Left kidney (tissue), 2 donors: ENCODE results near the gene RAB7B. TPM values are rescaled to one million over a fixed set of nuclear protein-coding genes. Genes with fewer than 3 reads are reported as not detected.

ENCODE experiments used
- DNase-seq: peaks from one replicate; pipeline ENCODE4 v3.0.0-alpha.2; 2013
- polyA plus RNA-seq: library from polyadenylated mRNA; unstranded; fragments of 120-200 nt; gene quantifications from one replicate; pipeline ENCODE4 v1.2.1, GENCODE V29; 2013; ENCODE audit not compliant: insufficient read length

The RAB7B gene
- polyA plus RNA-seq, 1 donor = 2.3 TPM

GRCh38 chr1:205948886-205949285, 54.3 kb downstream of the RAB7B start:
- no peak for DNase-seq

DNA sequence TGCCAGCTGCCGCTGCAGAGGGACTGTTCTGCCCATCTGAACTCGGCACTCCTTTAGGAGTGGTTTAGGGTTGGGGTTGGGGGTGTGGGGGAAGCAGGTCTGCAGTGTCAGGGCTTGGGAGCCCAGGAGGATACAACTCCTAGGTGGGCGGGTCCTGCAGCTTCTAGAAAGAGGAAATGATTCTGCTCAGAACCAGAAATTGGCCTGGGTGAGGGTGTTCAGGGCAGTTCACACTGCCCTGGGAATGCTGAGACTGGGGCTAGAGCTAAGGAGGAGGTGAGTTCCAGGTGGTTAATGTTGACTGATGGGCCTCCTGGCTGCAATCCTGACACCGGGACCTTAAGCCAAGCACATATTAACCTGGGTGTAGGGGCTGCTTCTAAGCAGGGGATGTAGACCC, 55.2 kb downstream of the RAB7B start:
- DNase-seq = no peak

GRCh38 chr1:205947024-205947423, 56.2 kb downstream of the RAB7B start:
- no peak for DNase-seq

GRCh38 chr1:205945069-205945468, 58.1 kb downstream of the RAB7B start:
- DNase-seq = no peak

DNA sequence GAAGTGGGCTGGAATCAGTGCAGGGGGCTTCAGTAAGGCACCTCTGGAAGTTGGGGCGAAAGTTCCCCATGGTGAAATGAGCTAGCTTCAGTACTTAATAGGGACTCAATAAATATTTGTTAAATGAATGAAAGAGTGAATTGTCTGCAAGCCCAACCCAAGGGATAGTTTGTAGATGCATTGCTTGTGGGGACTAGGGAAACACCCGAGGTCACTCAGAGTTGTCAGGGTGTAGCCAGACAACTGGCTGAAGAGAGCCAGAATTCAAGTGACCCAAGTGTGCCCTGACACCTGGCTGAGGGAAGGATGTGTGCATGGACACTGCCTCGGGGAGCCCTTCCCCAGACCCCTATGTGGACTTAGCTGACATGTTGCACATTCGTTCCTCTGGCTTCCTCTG, 58.7 kb downstream of the RAB7B start:
- DNase-seq = no peak

DNA sequence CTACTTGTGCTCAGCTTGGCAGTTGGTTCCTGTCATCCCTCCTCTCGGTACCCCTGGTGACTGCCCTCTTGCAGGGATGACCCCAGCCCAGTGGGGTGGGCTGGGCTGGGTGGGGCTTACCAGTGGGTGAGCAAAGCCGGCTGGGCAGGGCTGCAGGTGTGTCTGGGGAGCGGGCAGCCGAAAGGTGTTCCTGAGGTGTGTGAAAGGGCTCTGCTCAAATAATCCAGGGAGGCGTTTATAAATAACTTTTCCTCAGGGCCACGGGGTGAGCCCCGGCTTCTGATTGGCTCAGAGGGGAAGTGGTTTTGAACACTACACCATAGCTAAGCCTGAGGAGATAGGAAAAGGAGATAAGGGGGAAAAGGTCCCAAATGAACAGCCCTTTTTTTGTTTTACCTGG, 60.0 kb downstream of the RAB7B start, which contains the start of gene SLC26A9:
Gene SLC26A9 (minus strand): TSS at position 212 of the 400 bp plus-strand sequence. CDS start 7,636 bp downstream, outside the sequence.
- no peak for DNase-seq

DNA sequence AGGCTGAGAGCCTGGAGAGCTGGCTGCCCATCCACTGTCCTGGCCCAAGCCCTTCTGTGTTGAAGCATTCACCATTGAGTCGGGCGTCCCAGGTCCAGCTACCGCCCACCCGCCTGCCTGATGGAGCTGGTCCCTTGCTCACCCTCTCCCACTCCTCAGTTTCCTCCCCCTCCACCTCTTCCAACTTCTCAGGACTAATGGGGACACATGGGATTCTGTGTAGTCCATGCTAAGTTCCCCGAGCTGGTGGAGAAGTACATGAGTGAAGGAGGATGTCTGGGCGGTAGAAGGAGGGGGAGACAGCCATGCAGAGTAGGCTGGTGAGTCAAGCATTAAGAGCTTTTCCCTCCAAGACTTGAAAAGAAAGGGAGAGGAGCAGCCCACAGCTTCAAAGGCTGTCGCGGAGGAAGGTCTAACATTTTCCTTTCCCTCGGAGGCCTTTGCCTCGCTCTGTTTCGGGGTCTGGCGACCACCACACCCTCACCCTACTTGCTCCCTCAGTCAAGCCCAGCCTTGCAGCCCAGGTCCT, 60.5 kb downstream of the RAB7B start:
- DNase-seq = no peak

- DNase-seq = no peak
Observed at GRCh38 chr1:205940710-205941109, 62.5 kb downstream of the RAB7B start.

GRCh38 chr1:205939690-205940330, 63.4 kb downstream of the RAB7B start:
- no peak for DNase-seq

DNA sequence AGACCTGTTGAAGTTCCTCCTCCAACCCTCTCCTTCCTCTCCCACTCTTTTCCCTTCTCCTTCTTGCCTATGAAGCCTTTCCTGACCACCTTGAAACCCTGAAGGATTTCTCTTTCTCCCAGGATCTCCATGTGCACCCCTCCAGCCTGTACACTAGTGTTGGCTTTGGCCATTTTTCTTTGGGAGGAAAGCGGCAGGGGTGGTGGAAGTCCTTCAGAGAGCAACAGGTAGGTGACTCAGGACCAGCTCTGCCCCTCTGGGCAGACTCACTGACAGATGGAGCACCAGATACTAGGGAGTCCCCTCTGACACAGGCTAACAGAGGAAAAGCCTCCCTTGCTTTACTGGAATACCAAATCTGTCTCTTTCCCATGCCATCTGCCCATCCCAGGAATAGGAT, 64.5 kb downstream of the RAB7B start:
- no peak for DNase-seq

DNA sequence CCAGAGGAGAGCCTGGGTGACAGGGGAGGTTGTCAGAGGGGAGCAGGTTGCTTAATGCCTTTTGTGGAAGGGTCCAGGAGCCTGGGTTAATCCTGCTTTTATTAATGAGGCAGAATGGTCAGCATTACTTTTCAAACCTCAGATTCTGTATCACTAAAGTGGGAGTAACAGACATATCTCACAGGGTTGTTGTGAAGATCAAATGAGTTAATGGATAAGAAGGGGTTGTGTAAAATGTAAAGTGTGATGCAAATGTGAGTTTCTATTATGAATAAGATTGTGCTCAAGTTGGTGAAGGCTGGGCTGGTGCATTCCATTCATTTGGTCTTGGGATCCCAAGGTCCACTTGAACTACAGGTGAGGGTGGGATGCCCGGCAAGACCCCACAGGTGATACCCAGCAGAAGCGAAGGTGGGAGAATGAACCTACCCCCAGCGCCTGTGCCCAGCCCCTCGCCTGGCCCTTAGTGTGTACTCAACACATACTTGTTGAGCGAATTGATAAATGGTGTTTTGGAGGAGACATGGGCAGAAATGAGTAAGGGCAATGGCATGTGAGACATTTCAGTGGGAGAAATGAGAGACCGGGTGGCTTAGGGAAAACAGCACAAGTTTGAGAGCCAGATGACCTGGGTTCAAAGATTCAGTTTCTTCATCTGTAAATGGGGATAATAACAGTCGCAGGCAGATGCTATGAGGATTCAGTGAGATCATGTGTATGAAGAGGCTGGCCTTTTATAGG, 66.2 kb downstream of the RAB7B start:
- no peak for DNase-seq

DNA sequence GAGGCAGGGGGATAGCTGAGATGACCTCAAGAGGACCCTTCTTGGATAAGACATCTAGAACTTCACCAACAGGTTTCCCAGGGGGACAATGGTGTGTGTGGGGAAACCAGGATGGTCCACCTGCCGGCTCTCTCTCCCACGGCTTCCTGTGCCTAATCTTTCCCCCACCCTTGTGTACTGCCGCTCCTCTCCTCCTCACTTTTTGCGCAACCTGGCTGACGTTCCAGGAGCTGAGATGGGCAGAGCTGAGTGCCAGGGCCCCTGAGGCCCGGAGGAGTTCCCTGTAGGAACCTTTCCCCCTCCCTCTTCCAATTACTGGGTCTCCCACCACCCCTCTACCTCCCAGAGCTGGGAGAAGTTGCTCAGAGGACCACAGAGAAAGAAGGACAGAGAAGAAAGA, 66.9 kb downstream of the RAB7B start:
- DNase-seq = no peak

DNA sequence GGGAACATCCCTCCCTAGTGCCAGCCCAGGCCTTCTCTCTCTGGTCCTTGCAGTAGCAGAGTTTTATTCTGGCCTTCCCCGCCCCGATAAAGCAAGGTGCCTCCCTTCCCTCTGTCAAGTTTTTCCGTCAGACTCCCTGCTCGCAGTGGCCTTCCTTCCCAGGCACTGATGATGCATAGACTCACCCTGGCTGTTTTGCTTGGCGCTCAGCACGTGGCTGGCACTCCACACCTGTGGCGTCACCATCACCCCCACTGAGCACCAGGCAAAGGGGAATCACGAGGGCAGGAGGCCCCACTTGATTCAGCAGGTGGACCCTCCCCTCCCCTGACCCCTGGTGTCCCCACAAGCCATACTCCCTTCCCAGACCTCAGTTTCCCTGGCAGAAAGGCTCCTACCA, 67.3 kb downstream of the RAB7B start:
- DNase-seq = no peak

DNA sequence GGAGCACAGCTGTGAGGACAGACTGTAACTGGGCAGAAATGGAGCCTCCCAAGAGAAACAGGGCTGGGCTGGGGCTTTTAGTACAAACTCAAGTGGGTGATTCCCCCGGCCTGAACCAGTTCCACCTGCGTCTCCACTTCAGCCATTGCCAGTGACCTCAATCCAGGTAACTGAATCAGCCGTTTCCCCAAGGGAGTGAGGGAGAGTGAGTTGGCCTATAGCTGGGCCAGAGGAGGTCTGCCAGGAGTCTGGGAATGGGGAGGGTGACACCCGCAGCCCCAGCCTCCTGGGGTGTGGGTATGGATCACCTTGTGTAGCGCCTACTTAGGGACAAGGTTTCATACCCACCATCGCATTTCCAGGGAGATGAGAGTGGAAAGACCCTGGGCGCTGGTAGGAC, 68.4 kb downstream of the RAB7B start:
- DNase-seq = no peak

DNA sequence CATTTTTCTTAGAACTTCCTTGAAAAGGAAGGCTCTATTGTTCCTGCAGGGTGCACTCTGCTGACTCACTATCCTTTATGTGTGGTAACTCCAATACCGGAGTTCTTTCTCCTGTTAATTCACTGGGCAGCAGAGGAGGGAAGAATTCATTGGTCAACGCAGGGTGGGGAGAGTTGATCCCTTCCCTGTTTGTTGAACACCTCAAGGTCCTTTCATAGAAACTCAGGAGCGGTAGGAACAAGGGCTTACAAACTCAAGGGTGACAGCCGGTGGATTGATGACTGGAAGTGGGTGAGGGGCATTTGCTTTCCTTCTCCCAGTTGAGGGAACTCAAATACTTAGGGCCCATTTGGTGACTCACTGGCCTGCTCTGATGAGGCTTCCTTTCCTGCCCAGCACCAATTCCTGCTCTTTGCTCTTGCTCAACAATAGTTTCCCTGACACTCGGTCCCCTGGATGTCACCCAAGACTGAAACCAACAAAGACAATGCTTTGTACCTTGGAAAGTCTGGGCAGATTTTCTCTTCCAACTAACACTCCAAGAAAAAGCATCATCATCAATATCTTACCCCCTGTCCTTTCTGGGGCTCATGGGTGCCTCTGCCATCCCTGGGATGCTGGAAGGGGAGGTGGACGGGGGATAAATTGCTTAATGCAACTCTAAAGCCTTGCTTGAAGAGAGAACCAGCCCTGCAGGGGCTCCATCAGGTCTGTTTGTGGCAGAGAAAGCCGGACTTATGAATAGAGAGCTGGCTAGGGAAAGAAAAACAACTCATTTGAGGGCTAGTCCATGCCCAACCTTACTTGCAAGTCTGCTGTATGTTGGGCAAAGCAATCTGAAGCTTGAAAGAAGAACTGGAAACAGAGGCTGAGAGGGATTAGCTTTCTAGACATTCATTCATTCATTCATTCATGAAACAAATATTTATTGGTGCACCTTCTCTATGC, 69.2 kb downstream of the RAB7B start:
- no peak for DNase-seq

GRCh38 chr1:205932776-205933175, 70.4 kb downstream of the RAB7B start:
- DNase-seq = no peak

DNA sequence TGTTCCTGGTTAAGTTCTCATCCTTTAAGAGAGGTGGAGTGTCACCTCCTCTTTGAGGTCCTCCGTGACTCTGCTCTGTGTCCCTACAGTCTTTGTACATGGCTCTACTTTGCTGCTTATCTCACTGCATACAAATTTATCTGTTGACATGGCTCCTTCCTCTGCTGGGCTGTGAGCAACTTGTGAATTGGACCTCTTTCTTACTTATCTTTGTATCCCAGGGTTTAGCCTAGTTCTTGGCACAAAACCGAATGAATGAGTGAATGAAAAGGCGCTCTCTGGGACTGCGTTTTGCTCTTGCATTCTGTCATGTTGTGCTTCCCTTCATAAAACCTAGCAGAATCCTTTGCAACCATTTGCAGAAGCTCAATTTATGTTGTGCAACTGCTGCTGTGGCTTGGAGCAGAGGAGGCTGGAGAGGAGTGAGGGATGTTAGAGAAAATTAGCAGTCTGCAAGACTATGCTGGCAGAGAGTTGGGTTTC, 72.4 kb downstream of the RAB7B start:
- DNase-seq = no peak

DNA sequence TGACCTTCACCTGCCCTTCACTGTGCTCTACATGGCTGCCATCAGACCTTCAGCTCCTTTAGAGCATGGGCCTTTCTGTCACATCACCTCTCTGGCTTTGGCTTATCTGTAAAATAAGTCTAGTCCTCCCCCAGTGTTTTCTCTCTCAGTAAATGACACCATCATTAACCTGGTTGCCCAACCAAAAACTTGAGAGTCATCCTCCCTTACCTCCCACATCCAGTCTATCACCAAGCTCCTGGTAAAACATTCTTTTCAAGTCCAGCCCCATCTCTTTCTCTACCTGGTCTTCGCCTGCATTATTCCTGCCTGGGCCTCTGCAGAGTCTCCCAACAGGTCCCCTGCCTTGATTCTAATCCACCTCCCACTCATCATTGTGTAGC, 73.0 kb downstream of the RAB7B start:
- DNase-seq = no peak

DNA sequence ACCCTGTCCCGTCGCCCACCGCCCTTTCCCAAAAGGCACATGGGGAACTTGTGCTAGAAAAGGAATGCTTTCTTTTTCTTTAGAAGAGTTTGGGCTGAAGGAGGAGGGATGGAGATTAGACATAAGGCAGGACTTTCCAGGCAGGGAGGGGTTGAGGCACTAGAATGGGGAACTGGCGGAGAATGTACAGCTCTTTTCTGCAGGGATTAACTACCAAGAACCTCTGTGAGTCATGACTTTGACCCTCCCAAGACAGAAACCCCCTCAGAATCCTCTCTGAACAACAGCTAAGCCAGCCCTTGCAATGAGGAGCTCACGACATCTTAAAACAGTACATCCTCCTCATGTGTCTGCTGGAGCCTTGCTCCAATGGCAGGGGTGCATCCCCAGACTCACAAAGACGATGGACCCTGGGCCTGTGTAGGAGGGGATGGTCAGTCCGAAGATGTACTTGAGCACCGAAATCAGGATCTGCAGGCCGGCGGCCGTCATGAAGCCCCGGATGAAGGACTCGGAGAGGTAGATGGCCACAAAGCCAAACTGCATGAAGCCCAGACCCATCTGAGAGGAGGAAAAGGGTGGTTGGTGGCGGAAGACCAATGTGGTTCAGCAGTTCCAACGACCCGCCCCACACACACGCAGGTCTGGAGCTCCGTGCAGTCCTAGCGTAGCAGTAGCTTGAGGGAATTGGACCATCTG, 73.5 kb downstream of the RAB7B start:
- no peak for DNase-seq

DNA sequence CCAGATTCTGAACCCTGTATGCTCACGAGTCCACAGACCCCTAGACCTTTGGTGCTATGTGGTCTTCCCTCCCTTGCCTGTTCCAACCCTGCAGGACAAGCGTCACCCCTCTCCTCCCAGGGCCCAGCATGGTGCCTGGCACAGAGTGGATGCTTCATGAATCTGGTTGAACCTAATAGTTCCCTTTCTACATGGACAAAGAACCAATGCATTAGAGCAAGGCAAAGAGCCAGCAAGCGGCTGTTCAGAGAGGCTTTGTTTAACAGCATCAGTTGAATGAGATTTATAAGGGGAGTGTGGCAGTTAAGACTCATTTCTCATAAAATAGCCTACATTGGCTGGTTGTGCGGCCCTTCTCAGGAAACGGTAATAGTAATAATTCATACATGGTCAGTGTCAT, 74.9 kb downstream of the RAB7B start:
- no peak for DNase-seq

- no peak for DNase-seq
Observed at GRCh38 chr1:205927676-205928075, 75.5 kb downstream of the RAB7B start.

GRCh38 chr1:205927247-205927646, 75.9 kb downstream of the RAB7B start:
- DNase-seq = no peak
